Pulmonary artery endothelial cell (primary cell): ENCODE results near the gene IL12B. TPM values are rescaled to one million over a fixed set of nuclear protein-coding genes. Genes with fewer than 3 reads are reported as not detected.
"Not testable (repeated sequence)": the region's sequence is repeated elsewhere in the genome, so short reads cannot be mapped to it uniquely, and the experiment has no call there.

ENCODE experiments used
- DNase-seq: peaks from one replicate; pipeline ENCODE4 v3.0.0-alpha.2; 2011; ENCODE audit warnings: low read depth, low spot score
- total RNA-seq: library from RNA; depleted of rRNA; stranded (reverse); fragments of >200 nt; gene quantifications from 2 replicates; pipeline ENCODE4 v1.2.3, GENCODE V29; 2014

The IL12B gene
- total RNA-seq, 1 donor from 2014 or later, result not detected

DNA sequence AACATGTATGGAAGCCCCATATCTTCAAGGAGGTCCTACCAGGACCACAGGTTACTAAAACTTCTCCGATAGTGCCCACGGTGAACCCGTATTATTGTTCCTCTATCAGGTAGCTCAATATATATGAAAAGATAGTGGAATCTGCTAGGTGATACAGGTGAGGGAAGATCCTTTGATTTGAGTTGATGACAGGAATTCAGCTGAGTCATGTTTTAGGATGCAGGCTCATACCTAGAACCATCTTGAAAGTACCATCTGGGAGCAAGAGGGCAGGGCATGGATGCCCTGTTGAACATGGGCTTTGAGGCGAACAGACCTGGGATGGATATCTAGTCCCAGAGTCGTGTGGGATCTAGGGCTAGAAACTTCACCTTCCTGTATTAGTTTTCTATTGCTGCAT, 35.4 kb downstream of the IL12B start:
- no peak for DNase-seq

DNA sequence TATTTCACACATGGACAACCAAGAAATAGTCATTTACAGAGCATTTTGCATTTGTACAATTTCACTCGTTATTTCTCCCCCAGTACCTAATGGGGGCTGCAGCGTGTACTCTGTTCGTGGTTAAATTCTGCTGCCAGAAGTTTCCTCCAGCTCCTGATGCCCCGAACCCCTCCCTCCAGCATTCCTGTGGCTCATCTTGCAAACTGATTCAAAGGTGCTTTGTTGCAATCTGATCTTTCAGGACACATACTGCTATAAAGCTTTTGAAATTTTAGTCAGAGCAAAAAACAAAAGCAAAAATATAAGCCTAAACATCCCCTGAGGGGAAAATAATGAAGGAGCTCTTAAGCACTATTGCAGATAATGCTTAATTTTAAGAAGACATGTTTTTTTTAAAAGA, 39.5 kb downstream of the IL12B start:
- DNase-seq, result no peak

DNA sequence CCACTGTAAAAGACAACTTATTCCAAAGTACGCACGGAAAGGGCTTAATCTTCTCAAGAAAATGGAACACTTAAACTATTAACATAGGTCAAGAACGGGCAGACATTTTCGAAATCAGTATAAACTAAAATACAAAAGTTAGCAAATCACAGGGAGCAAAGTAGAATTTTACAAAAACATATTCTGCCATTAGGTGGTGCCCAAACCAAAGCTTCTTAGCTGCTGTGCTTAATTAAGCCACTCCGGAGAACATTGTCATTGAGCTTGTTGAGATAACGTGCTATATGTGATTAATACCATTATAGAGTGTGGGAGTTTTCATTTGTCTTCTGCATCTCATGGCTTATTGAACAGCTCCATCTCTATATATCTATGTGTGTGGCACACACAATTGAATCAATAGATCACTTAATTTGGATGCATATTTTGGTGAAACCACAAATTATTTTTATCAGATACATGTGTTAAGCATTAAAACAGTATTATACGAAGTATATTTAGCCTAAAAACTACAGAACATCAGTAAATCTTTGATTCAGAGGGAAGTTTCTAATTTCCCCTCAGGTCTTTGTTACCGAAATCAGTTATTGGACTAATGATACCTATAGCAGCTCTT, 43.8 kb downstream of the IL12B start:
- no peak for DNase-seq

DNA sequence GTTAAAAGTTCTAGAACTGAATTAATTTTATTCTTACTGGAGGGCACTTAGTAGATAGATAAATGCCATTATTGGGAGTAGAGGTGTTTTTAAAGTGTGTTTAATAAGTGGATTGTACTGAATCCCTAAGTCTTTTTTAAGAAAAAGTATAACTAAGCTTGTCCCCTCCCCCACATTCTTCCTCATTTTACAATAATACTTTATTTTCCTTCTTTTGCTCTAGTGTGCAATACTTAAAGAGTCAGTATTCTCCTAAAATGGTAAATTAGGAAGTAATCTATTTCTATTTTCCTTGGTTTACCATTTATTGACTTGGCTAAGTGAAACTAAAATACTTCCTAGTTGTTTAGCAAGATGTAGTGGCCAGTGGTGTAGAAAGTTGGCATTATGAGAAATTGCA, 55.6 kb downstream of the IL12B start:
- no peak for DNase-seq

DNA sequence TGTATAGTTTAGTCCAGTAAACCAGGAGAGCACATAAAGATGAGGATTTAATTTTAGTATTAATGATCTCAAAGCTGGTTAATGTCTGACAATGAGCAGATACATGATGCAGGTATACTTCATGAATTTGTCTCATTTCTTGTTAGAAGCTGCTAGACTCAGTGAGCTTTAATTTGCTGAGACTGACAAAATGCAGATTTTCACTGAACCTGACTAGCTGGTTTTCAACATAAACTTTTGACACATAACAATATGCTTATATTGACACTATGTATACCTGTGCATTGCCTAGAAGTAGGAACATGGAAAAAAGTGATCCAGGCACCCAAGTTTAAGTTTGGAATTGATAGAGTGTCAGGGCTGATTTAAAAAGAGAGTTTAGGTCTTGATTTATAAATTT, 56.4 kb downstream of the IL12B start:
- no peak for DNase-seq

DNA sequence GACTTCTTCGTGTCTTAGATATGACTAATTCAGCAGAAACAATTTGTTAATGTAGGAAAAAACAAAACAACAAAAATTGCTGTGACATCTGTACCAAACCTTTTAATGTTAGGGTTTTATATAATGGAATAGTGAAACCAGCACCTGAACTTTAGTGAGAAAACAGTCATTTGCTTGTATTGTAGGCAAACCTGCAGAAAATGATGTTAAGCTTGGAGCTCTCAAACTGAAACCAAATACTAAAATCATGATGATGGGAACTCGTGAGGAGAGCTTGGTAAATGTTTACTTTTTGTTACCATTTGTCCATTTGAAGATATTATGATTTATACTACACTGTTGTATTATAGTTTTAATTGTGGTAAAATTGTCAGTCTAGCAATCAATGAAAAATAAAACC, 60.6 kb downstream of the IL12B start:
- DNase-seq, result no peak

DNA sequence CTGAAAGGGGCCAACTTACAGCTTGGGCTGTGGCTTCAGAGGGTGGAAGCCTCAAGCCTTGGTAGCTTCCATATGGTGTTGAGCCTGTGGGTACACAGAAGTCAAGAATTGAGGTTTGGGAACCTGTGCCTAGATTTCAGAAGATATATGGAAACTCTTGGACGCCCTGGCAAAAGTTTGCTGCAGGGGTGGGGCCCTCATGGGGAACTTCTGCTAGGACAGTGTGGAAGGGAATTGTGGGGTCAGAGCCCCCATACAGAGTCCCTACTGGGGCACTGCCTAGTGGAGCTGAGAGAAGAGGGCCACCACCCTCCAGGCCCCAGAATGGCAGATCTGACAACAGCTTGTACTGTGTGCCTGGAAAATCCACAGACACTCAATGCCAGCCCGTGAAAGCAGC, 63.5 kb downstream of the IL12B start:
- DNase-seq, result not testable (repeated sequence)

Other genes starting within 250 kb of the IL12B start
- gene EBF1, start 230.6 kb downstream of the IL12B start, total RNA-seq, result 0.07 and 0.28 TPM in 2 replicates
- 55.7 and 59.3 TPM in 2 replicates for gene RNF145, start 120.9 kb downstream of the IL12B start, total RNA-seq
- 10.5 and 11.7 TPM in 2 replicates for gene UBLCP1, start 67.2 kb downstream of the IL12B start, total RNA-seq